Neural progenitor cell (in vitro differentiated cells): ENCODE results near the gene SLC12A9. TPM values are rescaled to one million over a fixed set of nuclear protein-coding genes. Genes with fewer than 3 reads are reported as not detected.
A peak's percentile ranks its signal among the peaks of the same experiment; 100 is the strongest.

Experiments used
- DNase-seq: peaks from one replicate; pipeline ENCODE4 v3.0.0-alpha.2; 2016; ENCODE audit warnings: low spot score
- H2AFZ ChIP-seq: fragments of 200-600 bp; sonication (generic); replicated peaks from 2 replicates; pipeline ENCODE4 v1.6.1; 2016; ENCODE audit warnings: antibody characterized with exemption
- H3F3A ChIP-seq: fragments of 200-600 bp; sonication (generic); 2 replicates; pipeline ENCODE4 v1.6.1; 2016; ENCODE audit warnings: antibody characterized with exemption, low read depth
- H3K27ac ChIP-seq: fragments of 200-600 bp; sonication (generic); 2 replicates; pipeline ENCODE4 v1.5.1; 2016; ENCODE audit warnings: mild to moderate bottlenecking
- H3K27me3 ChIP-seq: fragments of 200-600 bp; sonication (generic); 2 replicates; pipeline ENCODE4 v1.6.1; 2016; ENCODE audit warnings: mild to moderate bottlenecking, moderate library complexity
- H3K36me3 ChIP-seq: fragments of 200-600 bp; sonication (generic); 2 replicates; pipeline ENCODE4 v1.5.1; 2016
- H3K4me1 ChIP-seq: fragments of 200-600 bp; sonication (generic); 2 replicates; pipeline ENCODE4 v1.6.1; 2016; ENCODE audit warnings: mixed run types
- H3K4me2 ChIP-seq: fragments of 200-600 bp; sonication (generic); 2 replicates; pipeline ENCODE4 v1.6.1; 2016
- H3K4me3 ChIP-seq: fragments of 200-600 bp; sonication (generic); 2 replicates; pipeline ENCODE4 v1.5.1; 2016
- H3K79me2 ChIP-seq: fragments of 200-600 bp; sonication (generic); 2 replicates; pipeline ENCODE4 v1.6.1; 2016; ENCODE audit warnings: low read depth
- H3K9ac ChIP-seq: fragments of 200-600 bp; sonication (generic); 2 replicates; pipeline ENCODE4 v1.6.1; 2016
- H3K9me3 ChIP-seq: fragments of 200-600 bp; sonication (generic); 2 replicates; pipeline ENCODE4 v1.5.1; 2016; ENCODE audit warnings: low read depth
- H4K20me1 ChIP-seq: fragments of 200-600 bp; sonication (generic); 2 replicates; pipeline ENCODE4 v1.6.1; 2016; ENCODE audit warnings: low read depth
- H3K27ac Mint-ChIP-seq: 3 replicates; pipeline ENCODE4 v1.8.0; 2021; ENCODE audit warnings: mixed read lengths
- H3K27me3 Mint-ChIP-seq: 2 replicates; pipeline ENCODE4 v1.8.0; 2022; ENCODE audit warnings: low read depth, mild to moderate bottlenecking, inconsistent platforms, moderate library complexity, mixed read lengths; ENCODE audit not compliant: insufficient read depth
- H3K36me3 Mint-ChIP-seq: 3 replicates; pipeline ENCODE4 v1.8.0; 2021; ENCODE audit warnings: mixed read lengths
- H3K4me1 Mint-ChIP-seq: 3 replicates; pipeline ENCODE4 v1.8.0; 2021; ENCODE audit warnings: mixed read lengths
- H3K4me3 Mint-ChIP-seq: 3 replicates; pipeline ENCODE4 v1.8.0; 2021; ENCODE audit warnings: mild to moderate bottlenecking, moderate library complexity, mixed read lengths
- H3K9me3 Mint-ChIP-seq: 3 replicates; pipeline ENCODE4 v1.8.0; 2020; ENCODE audit warnings: mixed read lengths
- CTCF ChIP-seq: fragments of 200-600 bp; sonication (generic); IDR thresholded peaks from 2 replicates; pipeline ENCODE4 v1.5.1; 2017; ENCODE audit warnings: antibody characterized with exemption, mild to moderate bottlenecking
- EZH2 ChIP-seq: fragments of 200-600 bp; sonication (generic); IDR thresholded peaks from 2 replicates; pipeline ENCODE4 v1.6.1; 2017; ENCODE audit warnings: antibody characterized with exemption, mild to moderate bottlenecking, moderate library complexity
- EZH2phosphoT487 ChIP-seq: fragments of 200-600 bp; sonication (generic); IDR thresholded peaks from 2 replicates; pipeline ENCODE4 v1.6.1; 2017; ENCODE audit warnings: antibody characterized with exemption
- total RNA-seq: library from RNA; depleted of rRNA; stranded (reverse); fragments of >200 nt; gene quantifications from 2 replicates; pipeline ENCODE4 v1.2.3, GENCODE V29; 2015; ENCODE audit warnings: low replicate concordance

SLC12A9 gene
- total RNA-seq, 1 donor from 2014 or later, result 3.5 TPM

DNA sequence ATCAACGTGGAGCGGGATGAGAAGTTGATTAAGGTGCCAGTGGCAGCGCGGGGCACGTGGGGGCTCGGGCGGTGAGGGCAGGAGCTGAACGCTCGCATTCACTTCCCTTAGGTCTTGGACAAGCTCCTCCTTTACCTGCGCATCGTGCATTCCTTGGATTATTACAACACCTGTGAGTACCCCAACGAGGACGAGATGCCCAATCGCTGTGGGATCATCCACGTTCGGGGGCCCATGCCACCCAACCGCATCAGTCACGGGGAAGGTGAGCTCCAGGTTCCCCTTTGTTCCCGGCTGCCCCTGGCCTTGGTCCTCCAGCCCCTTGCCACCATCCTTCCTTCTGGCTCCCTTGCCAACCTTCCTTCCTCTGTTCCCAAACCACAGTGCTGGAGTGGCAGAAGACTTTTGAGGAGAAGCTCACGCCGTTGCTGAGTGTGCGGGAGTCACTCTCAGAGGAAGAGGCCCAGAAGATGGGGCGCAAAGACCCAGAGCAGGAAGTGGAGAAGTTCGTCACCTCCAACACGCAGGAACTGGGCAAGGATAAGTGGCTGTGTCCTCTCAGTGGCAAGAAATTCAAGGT, 34.5 kb downstream of the SLC12A9 start:
- Histone ChIP-seq H3K4me2 (no peak overlapping the region), H3K9me3 (no peaks in the 10 kb centered on the region), H3K9ac (no peak overlapping the region), H3K27ac (no peak overlapping the region), H3F3A (peaks cover 66% of the 10 kb centered on the region), H4K20me1 (peaks cover 63% of the 10 kb centered on the region), H3K27me3 (no peaks in the 10 kb centered on the region), H3K4me3 (no peak overlapping the region), H3K36me3 (peaks cover 5% of the 10 kb centered on the region), H3K79me2 (peaks cover 37% of the 10 kb centered on the region), H3K4me1 (peaks cover 10% of the 10 kb centered on the region), H2AFZ (no peak overlapping the region)
- H3K4me3 Mint-ChIP-seq, result peak overlapping the region; percentile 55
- no peak overlapping the region for H3K27ac Mint-ChIP-seq
- peaks cover 13% of the 10 kb centered on the region for H3K27me3 Mint-ChIP-seq
- peaks cover 27% of the 10 kb centered on the region for H3K4me1 Mint-ChIP-seq
- TF ChIP-seq EZH2phosphoT487 (no peak), EZH2 (no peak), CTCF (no peak)
- H3K9me3 Mint-ChIP-seq, result no peaks in the 10 kb centered on the region
- DNase-seq, result no peak
- peaks cover 49% of the 10 kb centered on the region for H3K36me3 Mint-ChIP-seq

GRCh38 chr7:100887516-100888290, 35.2 kb downstream of the SLC12A9 start:
- H3K4me2 ChIP-seq, result peak overlapping the region; percentile 95
- H3K79me2 ChIP-seq, result peaks cover 32% of the 10 kb centered on the region
- no peak for DNase-seq
- H3K36me3 ChIP-seq, result peaks cover 5% of the 10 kb centered on the region
- H3K9ac ChIP-seq, result no peak overlapping the region
- peaks cover 30% of the 10 kb centered on the region for H3K4me1 Mint-ChIP-seq
- peaks cover 10% of the 10 kb centered on the region for H3K4me1 ChIP-seq
- H2AFZ ChIP-seq, result no peak overlapping the region
- H3K27me3 Mint-ChIP-seq, result peaks cover 13% of the 10 kb centered on the region
- peaks cover 66% of the 10 kb centered on the region for H3F3A ChIP-seq
- no peaks in the 10 kb centered on the region for H3K9me3 Mint-ChIP-seq
- H3K27me3 ChIP-seq, result no peaks in the 10 kb centered on the region
- H3K4me3 ChIP-seq, result no peak overlapping the region
- H3K9me3 ChIP-seq, result no peaks in the 10 kb centered on the region
- H3K27ac Mint-ChIP-seq, result no peak overlapping the region
- H4K20me1 ChIP-seq, result peaks cover 59% of the 10 kb centered on the region
- no peak for TF ChIP-seq EZH2phosphoT487
- TF ChIP-seq EZH2, result no peak
- no peak for TF ChIP-seq CTCF
- no peak overlapping the region for H3K27ac ChIP-seq
- peaks cover 43% of the 10 kb centered on the region for H3K36me3 Mint-ChIP-seq
- peak overlapping the region; percentile 73 for H3K4me3 Mint-ChIP-seq

GRCh38 chr7:100888291-100888987, 35.9 kb downstream of the SLC12A9 start:
- Histone ChIP-seq H2AFZ (no peak overlapping the region), H3K4me1 (peaks cover 10% of the 10 kb centered on the region), H3K4me3 (peak overlapping the region; percentile 69), H3K27me3 (no peaks in the 10 kb centered on the region), H3K9me3 (no peaks in the 10 kb centered on the region), H3F3A (peaks cover 59% of the 10 kb centered on the region), H4K20me1 (peaks cover 52% of the 10 kb centered on the region), H3K36me3 (peaks cover under 1% of the 10 kb centered on the region), H3K4me2 (peak overlapping the region; percentile 95), H3K79me2 (peaks cover 24% of the 10 kb centered on the region), H3K9ac (peak overlapping the region; percentile 64), H3K27ac (no peak overlapping the region)
- Mint-ChIP-seq H3K27ac (no peak overlapping the region), H3K36me3 (peaks cover 39% of the 10 kb centered on the region), H3K27me3 (peaks cover 12% of the 10 kb centered on the region), H3K4me1 (peaks cover 30% of the 10 kb centered on the region), H3K4me3 (peak overlapping the region; percentile 80), H3K9me3 (no peaks in the 10 kb centered on the region)
- DNase-seq, result no peak
- TF ChIP-seq EZH2, result no peak
